NCI-H2196 (cell line): Measurements from ENCODE around the gene TRAM2.

ENCODE experiments used
- DNase-seq: peaks from one replicate; lab custom pipeline; 2025; ENCODE audit not compliant: unreplicated experiment; lab: John Stamatoyannopoulos, UW

The TRAM2 gene

GRCh38 chr6:52570291-52570700, 6.6 kb downstream of the TRAM2 start:
- no peak for DNase-seq

- no peak for DNase-seq
These were observed 8.5 kb downstream of the TRAM2 start for GRCh38 chr6:52568320-52568719.

- DNase-seq, result no peak
These were observed 10.0 kb downstream of the TRAM2 start for GRCh38 chr6:52566853-52567279.

- DNase-seq, result no peak
These were observed 10.7 kb downstream of the TRAM2 start for GRCh38 chr6:52566201-52566600.

DNA sequence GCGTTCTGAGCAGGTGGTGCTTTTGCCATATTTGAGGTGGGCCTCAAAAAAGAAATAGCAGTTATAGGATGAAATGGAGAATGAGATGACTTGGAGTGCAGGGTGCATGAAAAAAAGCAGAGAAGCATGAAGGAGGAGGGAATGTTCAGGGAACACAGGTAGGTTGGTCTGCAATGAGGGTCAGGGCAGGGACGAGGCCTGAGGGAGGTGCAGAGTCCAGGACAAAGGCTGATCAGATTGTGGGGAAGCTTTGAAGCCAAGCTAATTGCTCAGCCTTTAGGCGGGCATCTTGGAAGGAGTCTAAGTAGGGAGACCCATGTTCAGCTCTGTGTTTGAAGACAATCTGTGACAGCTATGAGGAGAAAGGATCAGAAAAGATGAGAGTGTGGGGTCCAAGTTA, 12.0 kb downstream of the TRAM2 start:
- DNase-seq, result no peak

DNA sequence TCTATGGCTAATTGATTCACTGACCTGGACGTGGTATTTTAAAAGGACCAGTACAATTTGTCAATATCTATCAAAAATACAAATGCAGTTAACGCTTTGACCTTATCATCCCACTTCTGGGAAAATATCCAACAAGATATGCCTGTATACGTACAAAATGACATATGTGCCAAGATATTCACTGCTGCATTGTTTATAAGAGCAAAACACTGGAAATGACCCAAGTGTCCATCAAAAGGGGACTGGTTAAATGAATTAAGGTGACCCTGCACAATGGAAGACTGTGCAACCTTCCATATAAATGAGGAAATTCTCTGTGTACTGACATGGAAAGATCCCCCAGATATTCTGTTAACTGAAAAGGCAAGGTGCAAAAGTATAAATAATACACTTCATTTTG, 13.9 kb downstream of the TRAM2 start:
- DNase-seq, result no peak

GRCh38 chr6:52560462-52560861, 16.4 kb downstream of the TRAM2 start:
- DNase-seq, result no peak

DNA sequence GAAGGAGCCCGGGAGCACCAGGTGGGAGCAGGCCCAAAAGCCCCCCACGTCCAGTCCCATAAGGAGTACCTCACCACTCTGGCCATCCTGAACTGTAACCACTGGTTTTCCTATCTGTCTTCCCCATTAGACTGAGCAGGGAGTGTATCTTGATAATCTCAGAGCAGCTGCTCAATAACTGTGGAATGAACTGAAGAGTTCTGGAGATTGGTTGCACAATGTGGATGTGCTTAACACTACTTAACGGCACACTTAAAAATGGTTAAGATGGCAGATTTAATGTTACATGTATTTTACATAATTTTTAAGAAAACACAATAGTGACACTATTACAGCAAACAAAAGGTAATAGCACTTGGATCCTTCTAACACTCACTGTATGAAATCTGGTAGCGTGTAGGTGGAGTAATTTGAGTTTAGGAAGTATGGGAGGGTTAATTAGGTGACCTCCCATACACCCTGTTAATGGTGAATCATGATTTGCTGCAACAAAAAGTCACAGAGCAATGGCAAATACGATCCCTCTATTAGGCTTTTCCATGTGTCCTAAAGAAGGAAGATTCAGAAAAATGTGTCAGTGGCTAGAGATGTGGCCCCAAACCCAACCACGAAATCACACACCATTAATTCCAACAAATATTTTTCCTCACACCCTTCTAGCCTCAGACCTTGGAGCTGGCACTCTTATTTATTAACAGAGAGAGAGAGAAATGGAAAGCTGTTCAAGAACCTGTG, 18.4 kb downstream of the TRAM2 start:
- DNase-seq, result no peak

DNA sequence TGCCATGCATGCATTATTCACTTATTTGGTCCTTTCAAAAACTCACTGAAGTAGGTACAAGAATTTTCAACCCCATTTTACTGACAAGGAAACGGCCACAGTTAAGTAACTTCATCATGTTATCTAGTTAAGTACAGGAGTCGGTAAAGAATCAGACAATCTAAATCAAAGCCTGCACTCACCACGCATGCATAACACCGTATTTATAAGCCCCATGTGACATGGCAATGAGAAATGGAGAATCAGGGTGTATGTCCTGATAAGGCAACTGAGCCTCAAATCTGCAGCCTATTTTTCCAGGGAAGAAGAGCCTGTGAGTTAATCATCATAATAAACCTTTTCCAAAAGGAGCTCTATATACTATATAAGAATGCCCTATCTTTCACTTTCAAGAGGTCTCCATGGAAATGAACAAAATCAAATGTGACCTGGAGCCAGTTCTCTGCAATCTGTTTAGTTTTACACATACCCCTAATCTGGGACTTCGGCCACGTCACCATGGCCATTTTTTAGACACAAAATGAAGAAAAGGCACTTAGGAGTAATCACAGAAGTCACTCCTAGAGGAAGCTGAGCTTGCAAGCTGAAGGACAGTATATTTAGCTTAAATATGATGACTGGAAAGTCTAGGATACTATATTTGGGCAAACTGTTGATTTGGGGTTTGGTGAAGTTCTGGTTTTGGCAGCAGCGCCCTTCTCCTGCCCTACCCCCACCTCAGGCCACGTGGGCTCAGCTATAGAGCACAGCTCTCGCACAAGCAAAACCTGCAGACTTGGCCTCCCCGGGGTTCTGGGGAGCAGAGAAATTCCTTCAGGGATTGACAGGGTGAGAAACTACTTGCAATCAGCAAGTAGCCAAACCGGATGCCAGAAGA, 19.2 kb downstream of the TRAM2 start:
- no peak for DNase-seq

DNA sequence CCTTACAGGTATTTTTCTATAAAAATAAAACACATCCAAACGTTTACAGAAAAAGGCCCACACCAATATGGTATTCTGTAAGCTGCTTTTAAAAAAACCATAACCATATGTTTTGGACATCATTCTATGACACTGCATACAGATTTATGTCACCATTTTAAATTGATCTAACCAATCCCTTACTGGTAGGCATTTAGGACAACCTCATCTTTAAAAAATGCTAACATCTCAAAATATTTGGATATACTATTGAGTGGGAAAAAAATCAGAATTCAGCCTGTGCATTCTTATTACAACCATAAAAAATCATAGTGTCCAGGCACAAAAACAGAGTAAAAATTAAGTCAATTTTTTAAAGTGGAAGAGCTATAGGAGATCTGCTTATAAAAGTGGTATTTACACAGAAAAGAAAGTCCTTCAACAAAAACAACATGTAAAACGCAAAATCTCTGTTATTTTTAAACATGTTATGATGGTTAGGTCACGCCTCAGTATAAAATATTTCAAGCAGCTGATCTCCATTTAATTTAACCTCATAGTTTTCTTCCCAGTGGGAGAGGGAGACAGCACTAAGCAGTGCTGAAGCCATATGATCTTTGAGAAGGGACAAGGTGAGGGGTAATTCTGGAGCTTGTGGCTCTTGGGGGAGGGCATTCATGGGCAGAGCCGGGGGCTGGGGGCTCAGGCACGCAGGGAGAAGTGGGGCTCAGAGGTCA, 21.2 kb downstream of the TRAM2 start:
- no peak for DNase-seq

DNA sequence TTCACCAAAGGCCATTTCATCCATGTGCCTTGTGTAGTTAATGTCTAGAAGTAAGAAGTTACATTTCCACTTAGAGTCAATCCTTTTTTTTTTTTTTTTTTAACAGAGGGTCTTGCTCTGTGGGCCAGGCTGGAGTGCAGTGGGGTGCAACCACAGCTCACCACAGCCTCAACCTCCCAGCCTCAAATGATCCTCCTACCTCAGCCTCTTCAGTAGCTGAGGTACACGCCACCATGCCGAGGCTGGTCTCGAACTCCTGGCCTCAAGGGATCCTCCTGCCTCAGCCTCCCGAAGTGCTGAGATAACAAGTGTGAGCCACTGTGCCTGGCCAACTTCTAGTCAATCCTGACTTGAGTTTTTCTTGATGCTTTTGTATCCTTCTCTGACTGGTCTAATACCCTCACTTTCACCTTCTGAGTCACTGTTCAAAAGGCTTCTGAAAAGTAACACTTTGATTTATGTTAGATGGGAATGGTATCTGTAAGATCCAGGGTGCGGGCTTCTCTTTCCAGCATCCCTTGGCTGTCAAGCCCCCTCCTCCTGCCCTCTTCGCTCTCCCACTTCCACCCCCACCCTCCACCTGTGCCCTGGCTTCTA, 22.1 kb downstream of the TRAM2 start:
- DNase-seq, result no peak

- no peak for DNase-seq
These were observed 23.1 kb downstream of the TRAM2 start for GRCh38 chr6:52553719-52554118.

- DNase-seq, result no peak
These were observed 23.7 kb downstream of the TRAM2 start for GRCh38 chr6:52553158-52553557.

DNA sequence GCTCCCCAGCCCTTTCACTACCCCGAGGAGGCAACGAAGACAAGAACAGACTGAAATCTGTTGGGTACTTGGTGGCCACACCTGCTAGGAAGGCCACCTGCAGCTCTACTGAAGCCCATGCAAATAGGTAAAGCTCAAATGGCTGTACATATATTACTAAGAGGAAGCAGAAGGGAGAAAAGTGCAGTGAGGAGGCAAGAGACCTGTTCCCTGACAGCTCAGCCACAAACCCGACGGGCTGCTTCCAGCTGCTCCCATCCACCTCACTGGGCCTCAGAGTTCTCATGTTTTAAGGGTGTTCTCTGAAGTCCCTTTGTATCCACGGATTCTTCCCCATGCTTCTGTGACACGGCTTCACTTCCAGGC, 24.6 kb downstream of the TRAM2 start:
- no peak for DNase-seq

DNA sequence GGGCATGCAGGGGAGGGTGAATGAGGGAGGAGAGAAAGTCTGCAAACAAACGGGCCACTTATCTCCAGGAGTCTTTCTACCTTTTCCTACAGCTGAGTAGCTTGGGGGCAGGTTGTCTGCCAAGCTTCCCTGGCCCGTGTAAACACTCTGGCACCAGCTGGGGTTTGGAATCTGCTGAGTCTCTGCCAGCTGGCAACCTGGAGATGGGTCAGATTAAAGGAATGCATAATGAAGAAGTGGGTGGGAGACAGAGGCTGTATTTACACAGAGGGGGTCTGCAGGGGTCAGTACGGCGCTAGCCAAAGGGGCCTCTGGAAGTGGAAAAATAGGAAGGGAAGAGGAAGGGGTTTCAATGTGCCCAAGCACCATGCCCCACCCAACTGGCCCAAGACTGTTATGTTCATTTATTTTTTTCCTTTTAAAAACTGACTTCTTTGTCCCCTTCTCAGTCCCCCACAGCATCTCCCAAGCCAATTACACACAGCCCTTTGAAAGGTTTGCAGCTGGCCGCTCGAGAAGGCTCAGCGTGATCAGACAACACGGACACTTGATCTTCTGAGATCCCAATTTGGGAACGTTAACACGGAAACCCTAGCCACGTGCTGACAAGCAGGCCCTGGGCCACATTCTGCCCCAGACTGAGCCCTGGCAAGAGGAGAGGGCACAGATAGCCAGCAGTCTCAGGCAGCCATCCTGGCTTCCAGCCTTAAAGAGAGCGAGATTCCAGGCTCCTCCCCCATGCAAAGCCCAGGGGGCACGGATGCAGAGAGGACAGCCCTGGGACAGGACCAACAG, 25.2 kb downstream of the TRAM2 start:
- peak; percentile 87 for DNase-seq

DNA sequence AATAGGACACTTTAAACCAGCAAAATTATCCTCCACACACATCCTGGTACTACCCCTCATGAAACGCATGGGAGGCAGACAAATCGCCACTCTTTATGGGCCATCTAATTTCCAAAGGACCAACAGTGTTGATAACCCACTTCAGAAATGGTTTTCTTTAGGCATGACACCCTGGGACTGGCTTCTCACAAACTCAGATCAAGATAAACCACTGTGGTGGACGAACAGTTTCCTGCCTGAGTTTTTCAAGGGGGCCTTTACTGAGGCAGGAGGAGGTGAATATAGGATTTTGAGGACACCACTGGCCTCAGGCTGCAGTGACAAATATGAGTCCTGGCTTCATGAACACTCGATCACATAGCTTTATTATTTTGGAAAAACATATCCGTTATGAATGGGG, 26.0 kb downstream of the TRAM2 start:
- DNase-seq, result no peak

DNA sequence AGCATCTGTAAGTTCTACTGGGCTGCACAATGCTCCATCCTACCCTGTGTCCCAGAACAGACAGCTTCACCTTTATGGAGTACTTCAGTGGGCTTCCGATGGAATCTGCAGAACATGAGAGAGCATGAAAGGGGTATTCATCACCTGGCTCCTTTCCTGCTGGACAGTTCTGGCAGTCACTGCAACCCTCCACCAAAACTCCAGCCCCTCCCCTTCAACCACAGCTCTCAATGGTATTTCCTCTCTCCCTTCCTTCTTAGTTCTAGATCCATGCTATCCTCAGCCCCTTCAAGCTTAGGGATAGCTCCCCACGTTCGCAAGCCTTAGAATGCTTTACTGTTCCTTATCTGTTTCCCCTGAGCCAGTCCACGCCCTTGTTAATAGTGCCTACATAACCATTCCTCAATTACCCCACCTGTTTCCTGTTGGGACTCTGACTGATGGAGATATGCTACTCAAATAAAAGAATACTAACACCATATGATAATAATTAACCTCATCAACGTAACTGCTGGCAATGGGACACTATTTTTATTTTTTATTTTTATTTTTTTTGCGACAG, 26.8 kb downstream of the TRAM2 start:
- DNase-seq, result no peak

DNA sequence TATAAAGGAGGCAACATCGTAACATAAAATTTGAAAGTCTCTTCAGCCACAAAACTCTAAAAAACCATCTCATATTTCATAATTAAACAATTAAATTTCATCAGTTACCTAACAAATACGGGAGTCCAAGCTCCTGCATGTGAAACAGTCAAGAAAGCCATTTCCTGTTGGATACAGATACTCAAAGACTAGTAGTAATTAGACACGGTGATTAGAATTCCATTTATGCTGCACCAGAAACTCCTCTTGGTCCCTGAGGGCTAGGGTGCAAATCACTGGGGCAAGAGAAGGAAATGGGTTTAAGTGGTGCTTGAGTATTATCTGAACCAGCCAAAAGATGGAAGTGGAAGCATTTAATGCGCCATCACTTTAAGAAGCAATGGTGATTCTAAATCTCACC, 27.4 kb downstream of the TRAM2 start:
- no peak for DNase-seq

GRCh38 chr6:52548999-52549398, 27.9 kb downstream of the TRAM2 start:
- no peak for DNase-seq

GRCh38 chr6:52548353-52548713, 28.5 kb downstream of the TRAM2 start:
- DNase-seq, result no peak
